Epidermal melanocyte (primary cell): ENCODE results near the gene GOLM1.

Experiments
- DNase-seq: peaks from one replicate; pipeline ENCODE4 v3.0.0; 2011; ENCODE audit warnings: low spot score; ENCODE audit not compliant: insufficient read length

GOLM1 gene

DNA sequence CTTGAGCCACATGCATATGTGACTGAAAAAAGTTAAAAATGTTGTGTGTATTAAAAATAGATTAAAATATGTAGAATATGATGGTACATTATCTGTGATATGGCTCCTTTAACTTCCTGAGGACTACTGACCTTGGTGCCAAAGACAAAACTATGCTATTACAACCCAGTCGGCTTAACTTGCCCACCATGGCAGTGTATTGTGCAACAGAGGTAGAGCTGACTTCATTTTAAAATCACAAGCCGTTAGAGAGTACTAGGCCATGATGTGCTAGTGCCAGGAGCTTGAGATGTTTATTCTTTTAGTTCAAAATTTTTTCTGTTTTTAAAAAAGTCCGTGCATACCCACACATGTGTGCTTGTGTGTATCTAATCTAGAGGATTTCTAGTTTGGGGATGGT lies 112.1 kb downstream of the GOLM1 start:
- DNase-seq = no peak

DNA sequence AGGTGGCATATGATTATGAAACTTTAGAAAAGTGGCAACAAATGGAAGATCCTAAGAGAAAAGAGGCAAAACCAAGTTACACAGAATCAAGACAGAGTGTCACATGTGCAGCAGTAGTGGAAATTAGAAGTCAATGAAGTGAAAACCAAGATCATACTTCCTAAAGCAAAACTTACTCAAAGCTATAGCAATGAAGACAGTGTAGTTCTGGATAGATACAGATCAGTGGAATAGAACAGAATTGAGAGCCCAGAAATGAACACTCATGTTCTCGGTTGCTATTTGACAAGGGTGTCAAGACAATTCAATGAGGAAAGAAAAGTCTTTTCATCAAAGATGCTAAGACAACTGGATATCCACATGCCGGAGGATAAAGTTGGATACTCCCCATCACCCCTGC lies 114.9 kb downstream of the GOLM1 start:
- DNase-seq = no peak

DNA sequence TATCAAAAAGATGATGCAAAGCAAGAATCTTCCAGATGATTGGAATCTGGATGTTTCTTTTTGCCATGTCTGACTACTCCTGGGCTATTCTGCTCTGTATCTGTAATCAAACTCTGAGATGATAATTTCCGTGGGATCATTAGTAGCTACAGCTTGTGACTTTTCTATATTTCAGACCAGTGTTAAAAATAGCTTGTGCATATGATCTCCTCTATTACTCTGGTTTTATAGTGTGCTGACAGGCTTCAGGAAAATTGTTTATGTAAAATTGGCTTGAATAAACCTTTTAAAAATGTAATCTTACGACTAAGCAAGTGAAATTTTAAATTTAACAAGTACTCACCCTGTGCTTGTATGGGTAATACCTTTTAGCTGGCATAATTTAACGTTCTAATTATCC lies 118.0 kb downstream of the GOLM1 start:
- DNase-seq = no peak

DNA sequence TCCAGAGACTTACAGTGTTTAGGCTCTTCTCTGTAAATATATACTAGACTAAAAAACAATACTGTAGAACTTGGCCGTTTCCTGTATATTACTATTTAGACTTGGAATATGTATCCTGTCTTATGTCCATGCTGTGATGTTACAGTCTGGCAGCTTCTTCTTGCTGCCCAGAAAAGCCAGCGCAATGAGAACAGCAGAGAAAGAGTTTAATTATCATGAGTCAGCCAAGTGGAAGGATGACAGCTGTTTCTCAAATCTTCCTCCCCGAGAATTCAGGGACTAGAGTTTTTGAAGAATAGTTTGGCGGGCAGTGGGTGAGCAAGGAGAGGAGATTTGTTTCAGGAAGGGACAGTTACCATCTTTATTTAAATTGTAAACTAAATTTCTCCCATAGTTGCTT lies 120.9 kb downstream of the GOLM1 start:
- DNase-seq = no peak
